Activated CD8-positive, alpha-beta T cell treated with anti-CD3 and anti-CD28 coated beads, Interleukin-2, amount 10 ng/mL, durations not matched to agents 7 days and 5 days (primary cell): ENCODE data around the gene MEPCE. TPM values are rescaled to one million over a fixed set of nuclear protein-coding genes. Genes with fewer than 3 reads are reported as not detected.
"Not testable (repeated sequence)": the region's sequence is repeated elsewhere in the genome, so short reads cannot be mapped to it uniquely, and the experiment has no call there.

Experiments
- ATAC-seq: fragments of 150-1000 bp; cut with Tn5 transposase; one replicate; pipeline ENCODE4 v1.10.0; 2021; ENCODE audit warnings: moderate library complexity
- CTCF ChIA-PET: fragments of 350-600 bp; sonication (Branson Sonifier 250); formaldehyde crosslinking; loops from one replicate; lab custom pipeline; 2021; ENCODE audit warnings: antibody characterized with exemption; lab: Charles Lee
- POLR2A ChIA-PET: fragments of 350-600 bp; sonication (Branson Sonifier 250); formaldehyde crosslinking; loops from one replicate; lab custom pipeline; 2021; ENCODE audit warnings: antibody characterized with exemption; lab: Charles Lee
- DNase-seq: peaks from one replicate; pipeline ENCODE4 v3.0.0-alpha.2; 2020
- H3K27ac Mint-ChIP-seq: one replicate; pipeline ENCODE4 v1.8.0; 2021; ENCODE audit warnings: mild to moderate bottlenecking, mixed read lengths
- H3K27me3 Mint-ChIP-seq: one replicate; pipeline ENCODE4 v1.8.0; 2021; ENCODE audit warnings: low read depth, mixed read lengths
- H3K36me3 Mint-ChIP-seq: one replicate; pipeline ENCODE4 v1.8.0; 2021; ENCODE audit warnings: low read depth, mixed read lengths
- H3K4me1 Mint-ChIP-seq: one replicate; pipeline ENCODE4 v1.8.0; 2021; ENCODE audit warnings: low read depth, mixed read lengths
- H3K4me3 Mint-ChIP-seq: one replicate; pipeline ENCODE4 v1.8.0; 2021; ENCODE audit warnings: mild to moderate bottlenecking, mixed read lengths
- H3K9me3 Mint-ChIP-seq: one replicate; pipeline ENCODE4 v1.8.0; 2022; ENCODE audit warnings: mixed read lengths; ENCODE audit not compliant: insufficient read depth
- total RNA-seq, 2 experiments: library from RNA; stranded (reverse); gene quantifications; one replicate each; pipeline ENCODE4 v1.2.3, GENCODE V29; 2021

The MEPCE gene
- total RNA-seq = 10 to 100 TPM; 40.4 to 45.4 TPM

- H3K36me3 Mint-ChIP-seq = peaks cover 54% of the 10 kb centered on the region
- peaks cover 3% of the 10 kb centered on the region for H3K9me3 Mint-ChIP-seq
- H3K27me3 Mint-ChIP-seq = peaks cover 6% of the 10 kb centered on the region
- peak within 1 kb of the TSS; percentile 98 for H3K4me3 Mint-ChIP-seq
- H3K4me1 Mint-ChIP-seq = peaks cover 51% of the 10 kb centered on the region
- H3K27ac Mint-ChIP-seq = peak within 1 kb of the TSS; percentile 100
- DNase-seq = peak; percentile 98
- ATAC-seq = peak; percentile 55
- CTCF ChIA-PET = interaction anchor here (1.0 to 2.3 kb wide), 6 partner anchors 7 to 422 kb away, joined by 3 to 17 read pairs (median 4); partner anchors contain the start of genes POP7 and SLC12A9
- POLR2A ChIA-PET = interaction anchor here (0.5 to 2.4 kb wide), 40 partner anchors 9 to 925 kb away, joined by 3 to 17 read pairs (median 4); partner anchors contain the start of genes AGFG2, AP4M1, FBXO24 and GPC2
These were observed at the start of gene MEPCE for GRCh38 chr7:100429637-100430492. TSS of gene MEPCE (plus strand) at chr7:100429831. CDS start at chr7:100430019, 188 bp downstream.

GRCh38 chr7:100380196-100380595 lies 49.4 kb upstream of the MEPCE start:
- ChIA-PET CTCF (no interaction called here), POLR2A (no interaction called here)
- Mint-ChIP-seq H3K9me3 (no peaks in the 10 kb centered on the region), H3K4me1 (peaks cover 16% of the 10 kb centered on the region), H3K4me3 (no peak overlapping the region), H3K27ac (no peak overlapping the region), H3K27me3 (peaks cover 9% of the 10 kb centered on the region), H3K36me3 (peaks cover 3% of the 10 kb centered on the region)
- no peak for DNase-seq
- ATAC-seq = no peak

- DNase-seq, CTCF ChIA-PET, ATAC-seq, H3K27ac Mint-ChIP-seq, H3K9me3 Mint-ChIP-seq, H3K36me3 Mint-ChIP-seq, H3K27me3 Mint-ChIP-seq, H3K4me3 Mint-ChIP-seq: not testable (repeated sequence)
- peaks cover 11% of the 10 kb centered on the region for H3K4me1 Mint-ChIP-seq
- POLR2A ChIA-PET = interaction anchor here (0.6 to 0.8 kb wide), 3 partner anchors 48 to 200 kb away, joined by 3 to 4 read pairs (median 3); no protein-coding TSS in a partner anchor
These were observed 47.9 kb upstream of the MEPCE start for GRCh38 chr7:100381531-100382233.

- not testable (repeated sequence) for H3K9me3 Mint-ChIP-seq, H3K36me3 Mint-ChIP-seq, H3K27ac Mint-ChIP-seq, H3K4me3 Mint-ChIP-seq, H3K27me3 Mint-ChIP-seq, DNase-seq
- ChIA-PET POLR2A (interaction anchor here (0.5 to 0.7 kb wide), 2 partner anchors 47 to 62 kb away, joined by 3 read pairs; partner anchors contain the start of gene MEPCE), CTCF (interaction anchor here (1.0 to 1.6 kb wide), 2 partner anchors 15 to 25 kb away, joined by 3 to 9 read pairs; no protein-coding TSS in a partner anchor)
- peak; percentile 33 for ATAC-seq
- peaks cover 11% of the 10 kb centered on the region for H3K4me1 Mint-ChIP-seq
These were observed 47.3 kb upstream of the MEPCE start for GRCh38 chr7:100382234-100382853.

GRCh38 chr7:100384628-100385294 lies 44.9 kb upstream of the MEPCE start:
- POLR2A ChIA-PET = interaction anchor here (0.7 kb wide), 1 partner anchor 218 kb away, joined by 5 read pairs; no protein-coding TSS in a partner anchor

GRCh38 chr7:100386940-100387339 lies 42.7 kb upstream of the MEPCE start:
- Mint-ChIP-seq H3K4me1 (peaks cover 11% of the 10 kb centered on the region), H3K4me3 (no peak overlapping the region), H3K9me3 (no peaks in the 10 kb centered on the region), H3K27ac (no peak overlapping the region), H3K36me3 (no peaks in the 10 kb centered on the region), H3K27me3 (peaks cover 23% of the 10 kb centered on the region)
- ATAC-seq (no peak), DNase-seq (no peak)
- CTCF ChIA-PET = interaction anchor here (1.5 to 4.5 kb wide), 2 partner anchors 20 to 24 kb away, joined by 4 to 20 read pairs; no protein-coding TSS in a partner anchor
- POLR2A ChIA-PET = no interaction called here

More at GRCh38 chr7:100384628-100385294, 44.9 kb upstream of the MEPCE start:
- Mint-ChIP-seq H3K9me3 (no peaks in the 10 kb centered on the region), H3K36me3 (no peaks in the 10 kb centered on the region), H3K4me1 (peaks cover 11% of the 10 kb centered on the region), H3K27ac (no peak overlapping the region), H3K4me3 (no peak overlapping the region), H3K27me3 (peaks cover 16% of the 10 kb centered on the region)
- no peak for DNase-seq
- CTCF ChIA-PET = interaction anchor here (1.0 to 4.5 kb wide), 2 partner anchors 10 to 22 kb away, joined by 3 to 20 read pairs; no protein-coding TSS in a partner anchor
- ATAC-seq = no peak

- Mint-ChIP-seq H3K4me1 (peaks cover 7% of the 10 kb centered on the region), H3K36me3 (no peaks in the 10 kb centered on the region), H3K27ac (no peak overlapping the region), H3K9me3 (no peaks in the 10 kb centered on the region), H3K4me3 (no peak overlapping the region), H3K27me3 (peaks cover 31% of the 10 kb centered on the region)
- DNase-seq = no peak
- CTCF ChIA-PET = interaction anchor here (1.5 to 4.5 kb wide), 2 partner anchors 19 to 24 kb away, joined by 4 to 20 read pairs; no protein-coding TSS in a partner anchor
- no peak for ATAC-seq
- POLR2A ChIA-PET = no interaction called here
These were observed 41.9 kb upstream of the MEPCE start for GRCh38 chr7:100387695-100388094.

- Mint-ChIP-seq H3K9me3 (no peaks in the 10 kb centered on the region), H3K27ac (no peak overlapping the region), H3K4me3 (no peak overlapping the region), H3K4me1 (no peaks in the 10 kb centered on the region), H3K36me3 (no peaks in the 10 kb centered on the region), H3K27me3 (peaks cover 29% of the 10 kb centered on the region)
- CTCF ChIA-PET = interaction anchor here (1.3 kb wide), 1 partner anchor 17 kb away, joined by 4 read pairs; no protein-coding TSS in a partner anchor
- DNase-seq (no peak), ATAC-seq (no peak)
- POLR2A ChIA-PET = no interaction called here
These were observed 40.1 kb upstream of the MEPCE start for GRCh38 chr7:100389437-100390088.

- no peak for ATAC-seq
- CTCF ChIA-PET = interaction anchor here (1.3 kb wide), 1 partner anchor 17 kb away, joined by 4 read pairs; no protein-coding TSS in a partner anchor
These were observed 39.2 kb upstream of the MEPCE start for GRCh38 chr7:100390286-100391009.

More at GRCh38 chr7:100390286-100391009, 39.2 kb upstream of the MEPCE start:
- Mint-ChIP-seq H3K27me3 (peaks cover 27% of the 10 kb centered on the region), H3K4me3 (no peak overlapping the region), H3K36me3 (no peaks in the 10 kb centered on the region), H3K9me3 (no peaks in the 10 kb centered on the region), H3K27ac (no peak overlapping the region), H3K4me1 (peaks cover under 1% of the 10 kb centered on the region)
- DNase-seq = no peak
- POLR2A ChIA-PET = no interaction called here
